Measurements from ENCODE around the gene NLRC5.

Gene NLRC5

GRCh38 chr16:57027067-57027466 is 37.7 kb downstream of the NLRC5 start:
- no peak for DNase-seq

GRCh38 chr16:57028086-57028485 is 38.7 kb downstream of the NLRC5 start:
- no peak for DNase-seq

- DNase-seq, result no peak
Measured at GRCh38 chr16:57029161-57030160, 40.1 kb downstream of the NLRC5 start.

GRCh38 chr16:57030346-57030902 is 41.1 kb downstream of the NLRC5 start:
- DNase-seq, result no peak

- DNase-seq, result no peak
Measured at GRCh38 chr16:57031156-57031555, 41.8 kb downstream of the NLRC5 start.

- no peak for DNase-seq
Measured at GRCh38 chr16:57032346-57032745, 43.0 kb downstream of the NLRC5 start.

GRCh38 chr16:57032931-57033330 is 43.6 kb downstream of the NLRC5 start:
- DNase-seq, result no peak

- DNase-seq, result no peak
Measured at GRCh38 chr16:57036315-57036714, 47.0 kb downstream of the NLRC5 start.

- DNase-seq, result no peak
Measured at GRCh38 chr16:57036945-57037344, 47.6 kb downstream of the NLRC5 start.

GRCh38 chr16:57038166-57038565 is 48.8 kb downstream of the NLRC5 start:
- DNase-seq, result no peak

GRCh38 chr16:57039148-57039812 is 49.9 kb downstream of the NLRC5 start:
- no peak for DNase-seq

- peak; percentile 82 for DNase-seq
Measured at GRCh38 chr16:57041182-57042156, 52.1 kb downstream of the NLRC5 start.

GRCh38 chr16:57042157-57043111 is 53.1 kb downstream of the NLRC5 start:
- peak; percentile 80 for DNase-seq

GRCh38 chr16:57043248-57043647 is 53.9 kb downstream of the NLRC5 start:
- no peak for DNase-seq

GRCh38 chr16:57044931-57045693 is 55.8 kb downstream of the NLRC5 start:
- DNase-seq, result no peak

GRCh38 chr16:57045694-57046381 is 56.5 kb downstream of the NLRC5 start:
- DNase-seq, result peak; percentile 31

GRCh38 chr16:57048095-57048494 is 58.7 kb downstream of the NLRC5 start:
- DNase-seq, result no peak

- no peak for DNase-seq
Measured at GRCh38 chr16:57049678-57050077, 60.3 kb downstream of the NLRC5 start.

GRCh38 chr16:57051696-57052228 is 62.4 kb downstream of the NLRC5 start:
- no peak for DNase-seq

- DNase-seq, result no peak
Measured at GRCh38 chr16:57053206-57053605, 63.8 kb downstream of the NLRC5 start.
